A673 (cell line): ENCODE data around the gene ZC3H12C. TPM values are rescaled to one million over a fixed set of nuclear protein-coding genes. Genes with fewer than 3 reads are reported as not detected.
"Not testable (repeated sequence)": the region's sequence is repeated elsewhere in the genome, so short reads cannot be mapped to it uniquely, and the experiment has no call there.

Source experiments
- BruUV-seq: library from RNA; stranded (reverse); fragments of 400-500 nt; replicated peaks from 2 replicates; lab custom pipeline; 2021; lab: Mats Ljungman, UMichigan
- CTCF ChIA-PET: fragments of 300-600 bp; sonication (Branson Sonifier 250); formaldehyde crosslinking; loops from one replicate; lab custom pipeline; 2022; ENCODE audit warnings: antibody characterized with exemption; lab: Charles Lee
- POLR2A ChIA-PET: fragments of 300-600 bp; sonication (Branson Sonifier 250); formaldehyde crosslinking; loops from one replicate; lab custom pipeline; 2022; ENCODE audit warnings: antibody characterized with exemption; ENCODE audit not compliant: low non-redundant PET; lab: Charles Lee
- DNase-seq: peaks from one replicate; pipeline ENCODE4 v3.0.0-alpha.2; 2015; ENCODE audit warnings: low spot score
- H3K27ac ChIP-seq: fragments of 200-600 bp; sonication (generic); 2 replicates; pipeline ENCODE4 v1.5.1; 2016; ENCODE audit warnings: mixed run types, low read depth, mild to moderate bottlenecking, mixed read lengths, antibody characterized with exemption, low read length; ENCODE audit not compliant: poor library complexity, severe bottlenecking
- H3K27me3 ChIP-seq: fragments of 200-600 bp; sonication (generic); replicated peaks from 2 replicates; pipeline ENCODE4 v1.6.1; 2017; ENCODE audit warnings: mixed run types, low read depth, mild to moderate bottlenecking, mixed read lengths, antibody characterized with exemption, low read length; ENCODE audit not compliant: insufficient read depth, poor library complexity
- H3K36me3 ChIP-seq: fragments of 200-600 bp; sonication (generic); 2 replicates; pipeline ENCODE4 v1.6.1; 2016; ENCODE audit warnings: mixed run types, mild to moderate bottlenecking, mixed read lengths, antibody characterized with exemption, low read length; ENCODE audit not compliant: insufficient read depth, poor library complexity, severe bottlenecking
- H3K4me1 ChIP-seq: fragments of 200-600 bp; sonication (generic); 2 replicates; pipeline ENCODE4 v1.6.1; 2017; ENCODE audit warnings: mixed run types, mild to moderate bottlenecking, mixed read lengths, antibody characterized with exemption, low read length; ENCODE audit not compliant: insufficient read depth, poor library complexity, severe bottlenecking
- H3K4me3 ChIP-seq: fragments of 200-600 bp; sonication (generic); 2 replicates; pipeline ENCODE4 v1.5.1; 2016; ENCODE audit warnings: low read depth, mixed run types, mild to moderate bottlenecking, mixed read lengths, low read length; ENCODE audit not compliant: poor library complexity, severe bottlenecking
- H3K9me3 ChIP-seq: fragments of 200-600 bp; sonication (generic); 2 replicates; pipeline ENCODE4 v1.6.1; 2016; ENCODE audit warnings: mixed run types, low read depth, mild to moderate bottlenecking, mixed read lengths, antibody characterized with exemption, low read length; ENCODE audit not compliant: poor library complexity, severe bottlenecking
- CTCF ChIP-seq: fragments of 300-800, 200-600 bp; sonication (generic); conservative IDR thresholded peaks from 2 replicates; pipeline ENCODE4 v1.5.1; 2017; ENCODE audit warnings: low read depth, mild to moderate bottlenecking, antibody characterized with exemption, low read length, moderate library complexity, mixed read lengths
- EZH2 ChIP-seq: fragments of 200-600 bp; sonication (generic); IDR thresholded peaks from 2 replicates; pipeline ENCODE4 v1.6.1; 2017; ENCODE audit warnings: borderline replicate concordance, low read depth, mild to moderate bottlenecking, mixed read lengths, antibody characterized with exemption, low read length; ENCODE audit not compliant: poor library complexity, severe bottlenecking
- intact Hi-C: fragments of 100-400 bp; cut with micrococcal nuclease; formaldehyde crosslinking; loops from one replicate; pipeline ENCODE4 v1.10.0; 2022; ENCODE audit not compliant: unreplicated experiment
- total RNA-seq: library from RNA; stranded (reverse); gene quantifications from 2 replicates; pipeline ENCODE4 v1.2.3, GENCODE V29; 2021

The ZC3H12C gene
- total RNA-seq, 1 experiment from 2014 or later = 21.7 TPM

- CTCF ChIA-PET = interaction anchor here (0.7 kb wide), 1 partner anchor 170 kb away, joined by 5 read pairs; no protein-coding TSS in a partner anchor
- Histone ChIP-seq H3K9me3 (no peaks in the 10 kb centered on the region), H3K27me3 (no peaks in the 10 kb centered on the region), H3K27ac (no peak overlapping the region), H3K4me1 (peaks cover 10% of the 10 kb centered on the region), H3K4me3 (no peak overlapping the region), H3K36me3 (no peaks in the 10 kb centered on the region)
- TF ChIP-seq EZH2 (no peak), CTCF (no peak)
- POLR2A ChIA-PET = interaction anchor here (0.7 kb wide), 2 partner anchors 26 to 225 kb away, joined by 4 to 6 read pairs; no protein-coding TSS in a partner anchor
- BruUV-seq = no TSS peak
- intact Hi-C loops = no loop called here
- DNase-seq = no peak
These were observed 113.9 kb downstream of the ZC3H12C start for GRCh38 chr11:110207123-110207522.

GRCh38 chr11:110208678-110209312 lies 115.6 kb downstream of the ZC3H12C start:
- H3K27me3 ChIP-seq, H3K4me1 ChIP-seq, CTCF ChIA-PET, intact Hi-C loops, H3K9me3 ChIP-seq, H3K36me3 ChIP-seq, POLR2A ChIA-PET, DNase-seq, H3K27ac ChIP-seq, BruUV-seq: not testable (repeated sequence)
- H3K4me3 ChIP-seq = peak overlapping the region; percentile 31

GRCh38 chr11:110209313-110209694 lies 116.1 kb downstream of the ZC3H12C start:
- H3K9me3 ChIP-seq, H3K27me3 ChIP-seq, BruUV-seq, H3K4me1 ChIP-seq, POLR2A ChIA-PET, H3K27ac ChIP-seq, intact Hi-C loops, CTCF ChIA-PET, H3K36me3 ChIP-seq, DNase-seq: not testable (repeated sequence)
- peak overlapping the region; percentile 31 for H3K4me3 ChIP-seq

GRCh38 chr11:110217223-110217877 lies 124.2 kb downstream of the ZC3H12C start:
- BruUV-seq = no TSS peak
- Histone ChIP-seq H3K27me3 (no peaks in the 10 kb centered on the region), H3K36me3 (peaks cover 14% of the 10 kb centered on the region), H3K4me1 (no peaks in the 10 kb centered on the region), H3K27ac (peak overlapping the region; percentile 11), H3K9me3 (no peaks in the 10 kb centered on the region), H3K4me3 (no peak overlapping the region)
- intact Hi-C loops = no loop called here
- no peak for DNase-seq
- POLR2A ChIA-PET = no interaction called here
- TF ChIP-seq EZH2 (no peak), CTCF (no peak)
- CTCF ChIA-PET = interaction anchor here (1.0 kb wide), 1 partner anchor 16 kb away, joined by 3 read pairs; no protein-coding TSS in a partner anchor
